Measurements from ENCODE around the gene SAMD15.
A peak's percentile ranks its signal among the peaks of the same experiment; 100 is the strongest.
"Not testable (repeated sequence)": the region's sequence is repeated elsewhere in the genome, so short reads cannot be mapped to it uniquely, and the experiment has no call there.

SAMD15 gene

DNA sequence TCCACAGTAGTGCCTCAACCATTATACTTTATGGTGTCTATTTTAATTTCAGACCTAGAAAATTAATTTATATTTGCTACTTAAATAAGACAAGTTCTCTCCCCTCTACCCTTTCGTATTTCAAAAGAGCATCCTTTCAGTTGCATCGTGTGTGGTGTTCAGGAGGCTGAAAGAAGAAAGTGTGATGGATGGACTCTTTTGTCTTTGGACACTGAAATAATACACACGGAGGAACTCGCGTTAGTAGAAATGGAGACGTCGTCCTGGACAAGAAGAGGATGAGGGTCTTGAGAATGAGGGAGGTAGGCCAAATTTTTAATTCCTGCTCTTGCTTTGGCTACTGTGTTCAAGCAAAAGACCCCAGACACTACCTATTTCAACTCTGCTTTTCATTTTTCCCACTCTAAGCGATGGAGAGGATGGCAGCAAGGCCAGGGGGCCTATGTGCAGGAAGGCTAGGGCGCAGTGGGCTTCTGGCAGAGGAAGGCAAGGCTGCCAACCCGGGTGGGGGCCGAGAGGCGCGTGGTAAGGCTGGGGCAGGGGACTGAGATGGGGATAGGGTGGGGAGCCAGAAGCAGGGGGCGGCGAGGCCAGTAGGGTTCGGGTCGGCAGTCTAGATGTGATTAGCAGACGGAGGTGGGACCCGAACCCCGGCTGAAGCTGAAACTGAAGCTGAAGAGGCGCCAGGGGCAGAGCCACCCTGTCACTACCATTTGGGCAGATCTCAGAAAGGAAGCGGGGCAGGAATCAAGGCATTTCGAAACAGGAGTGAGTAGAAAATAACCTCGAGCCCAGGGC, 1.0 kb upstream of the SAMD15 start:
- peak in 30 of 58 donors; percentile 0 to 69 (median 28) for DNase-seq

DNA sequence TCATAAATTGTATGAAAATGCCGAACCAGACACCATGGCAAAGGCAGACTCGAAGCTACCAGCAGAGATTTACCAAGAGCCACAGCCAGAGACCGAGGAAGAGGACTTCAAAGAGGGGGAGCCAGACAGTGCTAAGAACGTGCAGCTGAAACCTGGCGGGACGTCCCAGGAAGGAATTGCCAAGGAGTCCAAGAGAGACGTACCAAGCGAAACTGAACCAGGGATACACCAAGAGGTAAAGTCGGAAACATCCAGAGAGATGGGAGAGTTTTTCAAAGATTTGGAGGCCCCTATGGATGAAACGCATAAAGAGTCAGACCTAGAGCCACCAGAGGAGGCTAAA, 294 bp downstream of the SAMD15 start:
- no peak for DNase-seq

DNA sequence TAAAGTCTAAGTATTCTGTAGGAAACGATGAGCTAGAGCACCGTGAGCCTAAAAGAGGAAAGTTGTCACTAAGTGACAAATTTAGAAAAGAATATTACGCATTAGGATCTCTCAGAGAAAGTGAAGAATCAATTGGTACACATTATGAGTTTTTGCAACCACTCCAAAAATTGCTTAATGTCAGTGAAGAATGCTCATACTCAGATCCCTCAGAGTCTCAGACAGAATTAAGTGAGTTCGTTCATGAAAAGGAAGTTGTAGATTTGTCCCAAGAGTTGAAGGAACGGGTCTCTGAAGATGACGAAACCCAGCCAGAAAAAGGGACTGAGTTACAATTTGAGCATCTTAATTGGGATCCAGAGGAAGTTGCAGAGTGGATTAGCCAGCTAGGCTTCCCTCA, 1.5 kb downstream of the SAMD15 start:
- DNase-seq, result no peak

DNA sequence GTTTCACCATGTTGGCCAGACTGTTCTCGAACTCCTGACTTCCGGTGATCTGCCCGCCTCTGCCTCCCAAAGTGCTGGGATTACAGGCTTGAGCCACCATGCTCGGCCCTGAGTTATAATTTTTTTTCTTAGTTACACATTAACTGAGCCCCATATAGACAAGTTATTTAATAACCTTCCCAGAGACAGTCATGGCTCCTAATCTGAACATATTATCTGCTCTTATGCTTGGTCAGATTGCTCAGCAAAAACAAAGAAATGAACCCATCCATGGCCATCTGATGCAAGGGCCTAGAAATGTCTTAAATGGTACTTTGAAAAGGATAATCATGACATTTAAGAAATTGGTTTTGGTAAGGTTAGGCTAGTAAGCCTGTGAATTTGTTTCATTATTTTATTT, 13.0 kb downstream of the SAMD15 start:
- no peak for DNase-seq

DNA sequence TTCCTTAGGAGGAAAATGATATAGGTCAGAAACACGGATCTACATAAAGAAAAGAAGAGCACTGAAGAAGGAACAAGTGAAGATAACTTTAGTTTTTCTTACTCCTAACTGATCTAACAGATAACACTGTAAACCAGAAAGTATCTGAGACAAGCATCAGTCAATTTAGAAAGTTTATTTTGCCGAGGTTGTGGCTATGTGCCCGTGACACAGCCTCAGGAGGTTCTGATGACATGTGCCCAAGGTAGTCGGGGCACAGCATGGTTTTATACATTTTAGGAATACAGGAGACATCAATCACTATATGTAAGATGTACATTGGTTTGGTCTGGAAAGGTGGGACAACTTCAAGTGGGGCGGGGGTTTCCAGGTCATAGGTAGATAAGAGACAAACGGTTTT, 23.0 kb downstream of the SAMD15 start:
- no peak for DNase-seq

DNA sequence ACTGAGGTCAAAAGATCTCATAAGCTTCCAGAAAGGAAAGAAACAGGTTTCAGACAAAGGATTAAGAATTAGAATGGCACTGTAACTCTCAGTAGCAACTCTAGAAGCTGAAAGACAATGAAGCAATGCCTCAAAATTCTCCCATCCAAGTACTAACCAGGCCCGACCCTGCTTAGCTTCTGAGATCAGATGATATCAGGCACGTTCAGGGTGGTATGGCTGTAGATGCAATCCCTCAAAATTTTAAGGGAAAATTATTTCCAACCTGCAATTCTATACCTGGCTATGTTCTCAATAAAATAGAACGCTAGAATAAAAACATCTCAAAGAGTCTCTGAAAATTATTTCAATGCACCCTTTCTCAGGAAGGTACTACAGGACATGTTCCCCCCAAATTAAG, 26.6 kb downstream of the SAMD15 start:
- DNase-seq, result no peak

DNA sequence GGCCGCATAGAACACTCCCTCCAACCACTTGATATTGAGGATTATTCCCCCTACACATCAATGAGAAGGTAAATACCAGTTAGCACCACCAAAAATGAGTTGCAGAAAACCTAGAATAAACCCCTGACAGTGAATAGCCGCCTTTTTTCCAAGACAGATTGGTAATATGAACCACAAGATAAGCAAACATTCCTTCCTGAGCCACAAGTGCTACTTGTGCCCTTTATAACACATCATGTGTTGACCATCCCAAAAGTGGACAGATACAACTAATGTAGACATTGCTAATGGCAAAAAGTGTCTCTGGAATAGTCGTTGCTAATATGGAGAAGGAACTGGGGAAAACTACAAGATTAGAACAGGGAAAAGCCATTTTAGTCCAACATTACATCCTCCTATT, 28.9 kb downstream of the SAMD15 start:
- no peak for DNase-seq

DNA sequence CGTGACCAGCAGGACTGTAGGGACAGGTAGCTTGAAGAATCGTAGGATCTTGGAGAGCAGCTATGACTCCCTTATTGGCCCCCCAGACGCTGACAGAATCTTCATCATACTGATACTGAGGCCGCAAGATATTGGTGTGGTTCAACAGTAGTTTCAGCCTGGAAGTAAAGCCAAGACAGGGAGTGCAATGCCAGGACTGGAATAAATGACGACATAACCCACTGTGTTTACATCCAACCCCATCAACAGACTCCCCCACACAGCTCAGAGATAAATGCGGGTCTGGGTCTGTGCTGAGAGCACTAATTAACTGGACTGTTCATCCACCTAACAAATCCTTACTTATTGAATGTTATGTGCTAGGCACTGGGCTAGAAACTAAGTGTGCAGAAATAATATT, 29.5 kb downstream of the SAMD15 start:
- DNase-seq, result peak in 1 of 58 donors; percentile 1

DNA sequence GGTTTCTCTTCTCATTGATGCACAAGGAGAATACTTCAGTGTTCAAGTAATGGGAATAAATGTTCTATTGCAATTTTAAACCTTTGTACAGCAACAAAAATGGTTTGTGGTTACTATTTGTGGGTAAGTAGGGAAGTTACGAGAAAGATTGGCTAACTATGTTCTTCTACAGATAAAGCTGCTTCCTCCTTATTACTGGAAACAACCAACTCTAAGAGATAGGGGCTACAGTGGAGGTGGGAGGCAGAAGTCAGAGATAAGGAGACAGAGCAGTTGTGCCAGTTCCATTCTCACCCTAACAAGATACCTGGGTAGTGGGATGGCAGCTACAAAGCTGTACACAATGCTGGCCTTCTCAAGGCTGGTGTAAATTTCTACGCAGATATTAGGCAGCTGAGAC, 30.0 kb downstream of the SAMD15 start:
- DNase-seq, result no peak

DNA sequence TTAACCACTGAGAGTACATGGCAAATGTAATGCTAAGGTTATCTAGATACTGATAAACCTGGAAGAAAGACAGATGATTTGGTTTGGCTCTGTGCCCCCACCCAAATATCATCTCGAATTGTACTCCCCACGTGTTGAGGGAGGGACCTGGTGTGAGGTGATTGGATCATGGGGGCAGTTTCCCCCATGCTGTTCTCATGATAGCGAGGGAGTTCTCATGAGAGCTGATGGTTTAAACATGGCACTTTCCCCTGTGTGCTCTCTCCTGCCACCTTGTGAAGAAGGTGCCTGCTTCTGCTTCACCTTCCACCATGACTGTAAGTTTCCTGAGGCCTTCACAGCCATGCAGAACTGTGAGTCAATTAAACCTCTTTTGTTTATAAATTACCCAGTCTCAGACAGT, 32.0 kb downstream of the SAMD15 start:
- DNase-seq, result no peak

DNA sequence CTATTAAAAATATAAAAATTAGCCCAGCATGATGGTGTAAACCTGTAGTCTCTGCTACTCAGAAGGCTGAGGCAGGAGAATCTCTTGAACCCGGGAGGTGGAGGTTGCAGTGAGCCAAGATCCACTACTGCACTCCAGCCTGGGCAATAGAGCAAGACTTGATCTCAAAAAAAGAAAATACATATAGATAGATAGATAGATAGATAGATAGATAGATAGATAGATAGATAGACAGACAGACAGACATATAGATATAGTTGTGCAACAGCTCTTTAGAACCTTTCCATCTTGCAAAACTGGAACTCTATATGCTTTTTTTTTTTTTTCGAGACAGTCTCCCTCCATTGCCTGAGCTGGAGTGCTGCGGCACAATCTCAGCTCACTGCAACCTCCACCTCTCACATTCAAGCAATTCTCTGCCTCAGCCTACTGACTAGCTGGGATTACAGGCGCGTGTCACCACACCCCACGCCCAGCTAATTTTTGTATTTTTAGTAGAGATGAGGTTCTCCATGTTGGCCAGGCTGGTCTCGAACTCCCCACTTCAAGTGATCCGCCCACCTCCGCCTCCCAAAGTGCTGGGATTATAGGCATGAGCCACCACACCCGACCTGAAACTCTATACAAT, 38.3 kb downstream of the SAMD15 start:
- not testable (repeated sequence) for DNase-seq

DNA sequence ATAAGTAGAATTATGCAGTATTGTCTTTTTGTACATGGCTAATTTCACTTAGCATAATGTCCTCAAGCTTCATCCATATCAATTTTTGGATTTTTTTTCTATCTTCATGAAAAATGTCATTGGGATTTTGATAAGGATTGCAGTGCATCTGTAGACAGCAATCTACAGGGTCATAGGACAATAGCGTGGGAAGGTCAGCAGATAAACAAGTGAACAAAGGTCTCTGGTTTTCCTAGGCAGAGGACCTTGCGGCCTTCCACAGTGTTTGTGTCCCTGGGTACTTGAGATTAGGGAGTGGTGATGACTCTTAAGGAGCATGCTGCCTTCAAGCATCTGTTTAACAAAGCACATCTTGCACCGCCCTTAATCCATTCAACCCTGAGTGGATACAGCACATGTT, 38.9 kb downstream of the SAMD15 start:
- DNase-seq, result not testable (repeated sequence)

DNA sequence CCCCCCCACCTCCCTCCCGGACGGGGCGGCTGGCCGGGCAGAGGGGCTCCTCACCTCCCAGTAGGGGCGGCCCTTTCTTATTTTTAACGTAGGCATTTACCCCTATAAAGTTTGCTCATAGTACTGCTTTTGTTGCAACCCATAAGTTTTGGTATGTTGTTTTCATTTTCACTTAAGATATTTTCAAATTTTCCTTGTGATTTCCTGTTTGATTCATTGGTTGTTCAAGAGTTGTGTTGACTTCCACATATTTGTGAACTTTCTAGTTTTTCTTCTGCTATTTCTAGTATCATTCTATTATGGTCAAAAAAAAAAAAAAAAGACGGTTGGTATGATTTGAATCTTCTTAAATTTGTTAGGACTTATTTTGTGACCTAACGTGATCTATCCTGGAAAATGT, 39.7 kb downstream of the SAMD15 start:
- DNase-seq, result no peak

DNA sequence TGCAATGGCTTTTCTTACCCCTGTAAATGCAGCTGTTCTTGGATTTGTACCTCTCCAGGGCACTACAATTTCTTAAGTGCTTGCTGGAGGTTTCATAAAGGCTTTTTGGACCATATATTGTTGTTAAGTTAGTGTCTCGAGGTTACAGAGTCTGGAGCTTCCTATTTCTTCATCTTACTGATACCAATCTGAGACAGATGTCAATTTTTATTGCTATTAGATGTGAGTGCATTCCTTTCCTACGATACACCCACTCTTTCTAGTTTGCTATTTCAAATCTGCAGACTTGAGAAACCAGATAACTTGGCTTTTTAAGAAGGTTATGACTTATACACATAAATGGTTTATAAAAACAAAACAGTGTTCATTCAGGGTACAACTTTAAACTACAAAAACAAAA, 44.0 kb downstream of the SAMD15 start:
- DNase-seq, result no peak

DNA sequence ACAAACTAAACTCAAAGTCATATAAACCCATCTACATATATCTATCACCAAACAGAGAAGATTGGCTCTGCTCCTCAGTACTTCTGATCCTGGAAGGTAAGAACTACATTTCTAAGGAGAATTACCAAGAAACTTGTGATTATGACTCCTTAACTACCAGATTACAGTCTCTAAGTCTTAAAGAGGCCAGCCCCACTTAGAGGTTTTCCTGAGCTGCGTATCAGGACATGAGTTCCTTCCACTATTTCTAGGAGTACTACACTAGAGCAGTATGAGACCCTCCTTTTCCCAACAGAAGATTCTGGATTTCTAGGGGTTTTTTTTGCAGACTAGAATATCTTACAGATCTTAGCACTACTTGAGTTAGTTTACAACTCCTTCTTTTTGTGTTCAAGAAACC, 46.2 kb downstream of the SAMD15 start, which contains the start of gene NOXRED1:
NOXRED1 (minus strand) TSS at position 101 of the 400 bp plus-strand sequence. CDS start 634 bp downstream, outside the sequence.
- no peak for DNase-seq

DNA sequence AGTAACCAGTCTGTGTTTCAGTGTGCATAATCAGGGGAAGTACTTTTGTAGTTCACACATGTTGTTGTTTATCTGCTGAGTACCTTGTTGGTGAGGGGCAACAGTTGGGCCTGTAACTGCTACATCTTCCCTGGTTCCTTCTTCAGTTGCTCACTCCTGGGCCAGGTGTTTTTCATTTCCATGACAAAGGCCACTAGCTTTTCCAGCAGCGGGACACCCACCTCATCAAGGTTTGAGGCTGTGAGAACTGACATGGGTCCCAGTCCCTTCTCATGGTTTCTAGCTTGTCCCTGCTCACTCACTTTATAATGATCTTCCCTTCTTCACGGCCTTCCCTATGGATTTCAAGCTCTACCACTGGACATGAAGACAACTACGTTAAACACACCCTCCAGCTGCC, 47.7 kb downstream of the SAMD15 start:
- DNase-seq, result no peak

DNA sequence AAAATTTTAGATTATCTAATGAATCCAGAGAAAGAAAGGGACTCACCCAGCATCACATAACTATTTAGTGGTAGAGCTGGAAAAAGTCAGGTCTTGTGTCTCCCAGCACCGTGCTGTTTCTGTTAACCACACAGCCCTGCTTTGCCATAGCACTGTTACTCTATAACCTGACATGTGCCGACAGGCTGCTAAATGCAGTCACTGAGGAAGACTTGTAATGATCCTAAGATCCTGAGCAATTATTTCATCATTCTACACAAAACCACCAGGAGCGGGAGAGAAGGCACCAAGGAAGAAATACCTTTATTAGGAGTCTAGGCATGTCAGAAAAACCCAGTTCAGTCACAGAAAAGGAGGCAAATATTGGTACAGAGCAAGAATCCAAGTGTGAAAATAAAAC, 49.2 kb downstream of the SAMD15 start:
- DNase-seq, result no peak

DNA sequence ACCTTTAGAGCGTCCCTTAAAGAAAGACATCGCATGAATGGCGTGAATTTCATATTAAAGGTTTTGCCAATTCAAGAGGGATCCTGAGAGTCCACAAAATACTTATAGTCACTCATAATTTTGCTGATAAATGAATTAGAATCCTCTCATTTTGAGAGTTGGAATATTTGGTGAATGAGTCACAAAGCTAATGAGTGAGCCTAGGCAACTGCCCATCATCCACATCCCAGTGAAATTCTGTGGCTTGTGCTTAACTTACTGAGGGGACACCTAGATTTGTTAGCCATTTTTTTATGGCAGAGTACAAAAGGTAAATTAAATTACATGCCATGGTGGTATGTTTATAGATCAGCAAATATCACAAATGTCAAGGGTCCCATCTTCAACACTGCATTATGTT, 58.9 kb downstream of the SAMD15 start:
- DNase-seq, result no peak

DNA sequence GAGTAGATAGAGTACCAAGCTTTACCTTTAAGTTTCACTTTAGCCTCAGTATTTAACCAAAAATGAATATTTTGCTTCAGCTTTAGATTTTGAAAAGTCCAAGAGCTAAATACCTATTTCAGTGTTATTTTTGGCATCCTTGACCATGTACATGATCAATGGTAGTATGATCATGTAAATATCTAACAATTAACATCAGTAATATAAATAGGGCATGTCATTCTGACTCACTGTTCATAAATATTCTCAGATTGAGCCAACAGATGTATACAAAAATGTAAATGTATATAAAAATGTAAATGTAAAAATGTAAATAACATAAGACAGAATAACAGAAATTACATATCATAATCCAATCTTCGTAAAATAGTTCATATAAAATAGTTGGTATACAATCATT, 61.4 kb downstream of the SAMD15 start:
- DNase-seq, result no peak

DNA sequence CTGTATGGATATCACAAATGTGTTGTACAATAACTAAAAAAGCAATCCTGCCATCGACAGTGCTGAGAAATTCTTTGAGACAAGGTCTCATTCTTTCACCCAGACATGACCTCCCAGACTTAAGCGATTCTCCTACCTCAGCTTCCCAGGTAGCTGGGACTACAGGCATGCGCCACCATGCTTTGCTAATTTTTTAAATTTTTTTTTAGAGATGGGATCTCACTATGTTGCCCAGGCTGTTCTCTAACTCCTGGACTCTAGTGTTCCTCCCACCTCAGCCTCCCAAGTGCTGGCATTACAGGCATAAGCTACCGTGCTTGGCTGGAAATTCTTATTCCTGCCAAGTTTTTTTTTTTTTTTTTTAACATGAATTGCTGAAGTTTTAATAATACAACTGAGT, 62.7 kb downstream of the SAMD15 start:
- DNase-seq, result no peak

Measured in anterior cingulate cortex (tissue), 58 donors.